SK-N-SH (cell line): ENCODE measurements around the gene ABCC3.

Experiments
- MAX ChIP-seq: IDR thresholded peaks from 2 replicates; pipeline ENCODE4 v1.4.0; 2012; ENCODE audit warnings: low read depth
- NRF1 ChIP-seq: IDR thresholded peaks from 2 replicates; pipeline ENCODE4 v1.6.1; 2012; ENCODE audit warnings: low read depth, mild to moderate bottlenecking, low read length
- REST ChIP-seq: IDR thresholded peaks from 2 replicates; pipeline ENCODE4 v1.6.1; 2012; ENCODE audit warnings: mild to moderate bottlenecking, low read depth, low read length, moderate library complexity
- SMC3 ChIP-seq: IDR thresholded peaks from 2 replicates; pipeline ENCODE4 v1.6.1; 2012; ENCODE audit warnings: low read depth, low read length, improper control_type of control experiment
- TF ChIP-seq, protein P1 (sequence below): fragments of 200-600 bp; sonication (generic); IDR thresholded peaks from 2 replicates; pipeline ENCODE4 v1.6.1; 2017; ENCODE audit warnings: antibody characterized with exemption, mild to moderate bottlenecking, moderate library complexity

- TF ChIP-seq SMC3: no peak
- no peak for TF ChIP-seq MAX
- no peak for TF ChIP-seq NRF1
- no peak for TF ChIP-seq REST
- TF ChIP-seq, protein P1, sequence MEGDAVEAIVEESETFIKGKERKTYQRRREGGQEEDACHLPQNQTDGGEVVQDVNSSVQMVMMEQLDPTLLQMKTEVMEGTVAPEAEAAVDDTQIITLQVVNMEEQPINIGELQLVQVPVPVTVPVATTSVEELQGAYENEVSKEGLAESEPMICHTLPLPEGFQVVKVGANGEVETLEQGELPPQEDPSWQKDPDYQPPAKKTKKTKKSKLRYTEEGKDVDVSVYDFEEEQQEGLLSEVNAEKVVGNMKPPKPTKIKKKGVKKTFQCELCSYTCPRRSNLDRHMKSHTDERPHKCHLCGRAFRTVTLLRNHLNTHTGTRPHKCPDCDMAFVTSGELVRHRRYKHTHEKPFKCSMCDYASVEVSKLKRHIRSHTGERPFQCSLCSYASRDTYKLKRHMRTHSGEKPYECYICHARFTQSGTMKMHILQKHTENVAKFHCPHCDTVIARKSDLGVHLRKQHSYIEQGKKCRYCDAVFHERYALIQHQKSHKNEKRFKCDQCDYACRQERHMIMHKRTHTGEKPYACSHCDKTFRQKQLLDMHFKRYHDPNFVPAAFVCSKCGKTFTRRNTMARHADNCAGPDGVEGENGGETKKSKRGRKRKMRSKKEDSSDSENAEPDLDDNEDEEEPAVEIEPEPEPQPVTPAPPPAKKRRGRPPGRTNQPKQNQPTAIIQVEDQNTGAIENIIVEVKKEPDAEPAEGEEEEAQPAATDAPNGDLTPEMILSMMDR: no peak
Measured at GRCh38 chr17:50665838-50666237, 31.2 kb downstream of the ABCC3 start.
